Thyroid gland (tissue), 4 donors: Measurements from ENCODE around the gene HPS5.

Experiments
- CTCF ChIP-seq, 6 experiments: fragments of 200-600 bp in 3 of 6; fragments of 450-650 bp in 3 of 6; sonication (generic) in 3 of 6; IDR thresholded peaks; one replicate each; pipeline ENCODE4 v1.5.1; 2016 to 2019; ENCODE audit warnings: antibody characterized with exemption in 6 of 6, mild to moderate bottlenecking in 2 of 6, inconsistent platforms in 1 of 6, moderate library complexity in 1 of 6
- POLR2A ChIP-seq, 2 donors: fragments of 450-650 bp; IDR thresholded peaks; one replicate each; pipeline ENCODE4 v1.6.1; 2017; ENCODE audit warnings: antibody characterized with exemption in 2 of 2, mild to moderate bottlenecking in 2 of 2, moderate library complexity in 1 of 2

GRCh38 chr11:18319914-18320313, 2.0 kb downstream of the HPS5 start:
- TF ChIP-seq CTCF (IDR thresholded peaks at IDR 0.05), result no peak
- TF ChIP-seq POLR2A (IDR thresholded peaks at IDR 0.05), result no peak
